CD4-positive, alpha-beta T cell treated with Interferon gamma for 1 hour (primary cell): ENCODE results near the gene DNAJB5.
A peak's percentile ranks its signal among the peaks of the same experiment; 100 is the strongest.
"Not testable (repeated sequence)": the region's sequence is repeated elsewhere in the genome, so short reads cannot be mapped to it uniquely, and the experiment has no call there.

ENCODE experiments used
- DNase-seq: peaks from one replicate; pipeline ENCODE4 v3.0.0-alpha.2; 2020

The DNAJB5 gene

DNA sequence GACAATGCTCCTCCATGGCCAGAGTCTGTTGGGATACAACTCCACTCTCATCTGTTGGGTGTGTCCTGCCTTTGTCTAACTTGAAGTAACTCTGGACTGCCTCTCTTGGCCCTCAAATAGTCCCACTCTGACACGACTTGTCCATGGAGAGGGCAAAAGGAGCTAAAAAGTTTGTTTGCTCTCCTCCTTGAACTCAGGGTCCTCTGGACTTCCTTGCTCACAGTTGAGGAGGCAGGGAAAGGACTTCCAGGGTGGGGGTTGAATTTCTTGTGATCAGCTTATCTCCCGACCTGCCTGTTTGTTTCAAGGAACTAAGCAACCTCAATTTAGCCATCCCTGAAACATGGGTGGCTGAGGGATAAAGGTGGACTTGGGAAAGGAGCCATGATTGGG lies 11.7 kb downstream of the DNAJB5 start:
- no peak for DNase-seq

- DNase-seq: no peak
Observed at GRCh38 chr9:35001803-35002502, 12.4 kb downstream of the DNAJB5 start.

DNA sequence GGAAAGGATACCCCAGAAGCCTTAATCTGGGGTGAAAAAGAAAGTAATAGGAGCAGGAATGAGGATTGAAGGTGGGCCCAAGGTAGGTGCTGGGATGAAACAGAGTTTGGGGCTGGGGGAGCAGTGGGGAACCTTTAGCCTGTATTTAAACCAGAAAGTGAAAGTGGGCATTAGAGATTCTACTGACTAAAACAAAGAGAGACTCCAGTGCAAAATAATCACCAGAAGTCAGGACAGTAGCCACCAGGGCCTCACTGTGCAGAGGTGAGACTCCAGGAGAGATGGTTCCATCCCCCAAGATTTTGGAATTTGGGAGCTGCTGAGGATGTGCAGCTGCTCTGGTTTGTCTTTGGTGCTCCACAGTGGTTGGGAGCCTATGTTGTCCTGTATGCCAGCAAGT lies 13.1 kb downstream of the DNAJB5 start:
- DNase-seq: no peak

DNA sequence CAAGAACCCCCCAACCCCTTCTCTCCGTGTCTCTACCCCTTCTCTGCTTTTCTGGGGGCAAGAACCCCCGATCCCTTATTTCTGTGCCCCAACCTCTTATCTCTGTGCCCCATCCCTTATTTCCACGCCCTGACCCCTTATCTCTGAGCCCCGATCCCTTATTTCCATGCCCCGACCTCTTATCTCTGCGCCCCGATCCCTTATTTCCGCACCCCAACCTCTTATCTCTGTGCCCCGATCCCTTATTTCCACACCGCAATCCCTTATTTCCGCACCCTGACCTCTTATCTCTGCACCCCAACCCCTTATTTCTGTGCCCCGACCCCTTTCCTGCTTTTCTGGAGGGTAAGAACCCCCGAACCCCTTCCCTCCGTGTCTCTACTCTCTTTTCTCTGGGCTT lies 14.8 kb downstream of the DNAJB5 start:
- not testable (repeated sequence) for DNase-seq

DNA sequence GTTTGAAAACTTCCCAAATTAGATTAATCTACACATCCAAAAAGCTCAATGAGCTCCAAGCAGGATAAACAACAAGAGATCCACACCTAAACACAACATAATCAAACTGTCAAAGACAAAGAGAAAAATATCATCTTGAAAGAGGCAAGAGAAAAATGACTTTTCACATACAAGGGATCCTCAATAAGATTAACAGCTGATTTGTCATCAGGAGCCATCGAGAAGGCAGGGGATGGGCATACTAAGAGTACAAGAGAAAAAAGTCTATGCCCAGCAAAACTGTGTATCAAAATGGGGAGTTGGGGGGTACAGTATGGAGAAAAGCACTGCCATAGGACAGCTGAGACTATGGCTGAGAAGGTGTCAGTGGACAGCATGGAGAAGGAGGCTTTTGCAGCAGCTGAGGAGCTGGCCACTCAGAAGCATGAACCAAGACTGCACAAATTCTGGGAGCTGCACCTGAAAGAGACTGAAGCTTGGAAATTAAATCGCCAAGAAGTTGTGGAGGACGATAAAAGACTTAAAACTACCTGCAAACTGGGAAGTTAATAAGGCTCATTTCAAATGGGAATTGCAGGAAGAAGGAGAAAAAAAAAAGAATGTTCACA lies 20.9 kb downstream of the DNAJB5 start:
- no peak for DNase-seq

DNA sequence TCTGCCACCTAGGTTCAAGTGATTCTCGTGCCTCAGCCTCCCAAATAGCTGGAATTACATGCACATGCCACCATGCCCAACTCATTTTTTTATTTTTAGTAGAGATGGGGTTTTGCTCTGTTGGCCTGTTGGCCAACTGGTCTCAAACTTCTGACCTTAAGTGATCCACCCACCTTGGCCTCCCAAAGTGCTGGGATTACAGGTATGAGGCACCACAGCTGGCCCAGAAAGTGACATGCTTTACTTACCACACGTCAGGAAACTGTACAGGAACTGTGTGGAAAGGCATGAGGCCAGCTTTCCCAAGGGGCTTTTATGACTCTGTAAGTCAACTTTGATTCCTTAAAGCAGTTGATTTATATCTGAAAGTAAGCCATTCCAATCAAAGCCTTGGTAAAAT lies 25.0 kb downstream of the DNAJB5 start:
- no peak for DNase-seq

- DNase-seq: not testable (repeated sequence)
Observed at GRCh38 chr9:35023443-35023842, 33.9 kb downstream of the DNAJB5 start.

DNA sequence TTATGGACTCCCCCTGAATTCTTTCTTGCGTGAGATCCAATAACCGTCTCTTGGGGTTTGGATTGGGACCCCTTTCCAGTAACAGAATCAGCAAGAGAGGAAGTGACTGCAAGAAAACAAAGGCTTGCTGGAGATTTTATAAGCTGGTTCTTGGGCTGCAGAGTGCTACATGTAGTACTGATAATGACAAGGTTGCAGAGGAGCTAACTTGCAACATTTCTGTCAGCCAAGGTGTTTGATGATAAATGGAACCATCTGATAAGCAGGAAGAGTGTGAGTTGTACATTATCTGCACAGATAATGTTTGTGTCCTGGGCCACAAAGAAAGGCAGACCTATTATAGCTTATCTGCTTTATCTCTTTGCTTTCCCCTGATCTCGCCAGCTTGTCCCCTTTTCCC lies 37.1 kb downstream of the DNAJB5 start:
- no peak for DNase-seq

- no peak for DNase-seq
Observed at GRCh38 chr9:35027374-35027773, 37.8 kb downstream of the DNAJB5 start.

- DNase-seq: no peak
Observed at GRCh38 chr9:35027860-35028259, 38.3 kb downstream of the DNAJB5 start.

DNA sequence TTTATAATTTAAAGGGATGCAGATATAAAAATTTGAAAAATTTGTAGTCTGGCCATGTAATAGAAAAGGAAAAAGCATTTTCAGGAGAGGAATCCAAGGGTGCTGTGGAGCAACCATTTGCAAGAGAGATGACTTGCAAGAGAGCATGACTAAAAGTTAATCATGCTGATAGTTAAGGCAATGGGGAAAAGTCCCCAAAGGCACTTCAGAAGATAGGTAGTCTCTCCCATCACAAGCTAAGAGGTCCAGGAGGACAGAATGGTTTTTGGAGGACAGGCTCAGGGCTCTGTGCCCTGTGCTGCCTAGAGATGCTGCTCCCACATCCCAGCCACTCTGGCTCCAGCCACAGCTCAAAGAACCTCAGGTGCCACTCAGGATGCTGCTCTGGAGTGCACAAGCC lies 38.8 kb downstream of the DNAJB5 start:
- no peak for DNase-seq

GRCh38 chr9:35029241-35029640 lies 39.7 kb downstream of the DNAJB5 start:
- no peak for DNase-seq

DNA sequence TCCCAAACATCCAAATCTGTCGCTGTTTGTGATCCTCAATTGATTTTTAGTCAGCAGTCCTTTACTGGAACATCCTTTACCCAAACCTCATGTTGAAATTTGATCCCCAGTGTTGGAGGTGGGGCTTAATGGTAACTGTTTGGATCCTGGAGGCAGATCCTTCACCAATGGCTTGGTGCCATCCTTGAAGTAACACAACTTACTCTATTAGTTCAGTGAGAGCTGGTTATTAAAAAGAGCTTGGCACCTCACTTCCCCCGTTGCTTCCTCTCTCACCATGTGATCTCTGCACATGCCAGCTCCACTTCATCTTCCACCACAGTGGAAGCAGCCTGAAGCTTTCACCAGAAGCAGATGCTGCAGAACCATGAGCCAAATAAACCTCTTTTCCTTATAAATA lies 40.3 kb downstream of the DNAJB5 start:
- no peak for DNase-seq

DNA sequence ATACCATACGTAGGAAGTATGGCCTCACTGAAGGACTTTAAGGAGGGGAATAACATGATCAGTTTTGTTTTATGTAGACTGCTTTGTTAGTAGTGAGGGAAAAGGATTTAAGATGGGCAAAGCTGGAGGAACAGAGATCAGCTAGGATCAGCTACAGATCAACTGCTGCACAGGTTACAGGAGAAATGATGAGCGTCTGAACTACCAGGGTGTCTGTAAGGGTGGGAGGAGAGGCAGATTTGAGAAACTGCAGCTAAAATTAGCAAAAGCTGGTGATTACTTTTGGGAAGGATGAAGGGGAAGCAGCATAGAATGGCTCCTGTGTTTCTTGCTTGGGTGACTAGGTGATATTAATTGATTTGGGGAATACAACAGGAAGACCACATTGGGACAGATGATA lies 43.6 kb downstream of the DNAJB5 start:
- DNase-seq: no peak

DNA sequence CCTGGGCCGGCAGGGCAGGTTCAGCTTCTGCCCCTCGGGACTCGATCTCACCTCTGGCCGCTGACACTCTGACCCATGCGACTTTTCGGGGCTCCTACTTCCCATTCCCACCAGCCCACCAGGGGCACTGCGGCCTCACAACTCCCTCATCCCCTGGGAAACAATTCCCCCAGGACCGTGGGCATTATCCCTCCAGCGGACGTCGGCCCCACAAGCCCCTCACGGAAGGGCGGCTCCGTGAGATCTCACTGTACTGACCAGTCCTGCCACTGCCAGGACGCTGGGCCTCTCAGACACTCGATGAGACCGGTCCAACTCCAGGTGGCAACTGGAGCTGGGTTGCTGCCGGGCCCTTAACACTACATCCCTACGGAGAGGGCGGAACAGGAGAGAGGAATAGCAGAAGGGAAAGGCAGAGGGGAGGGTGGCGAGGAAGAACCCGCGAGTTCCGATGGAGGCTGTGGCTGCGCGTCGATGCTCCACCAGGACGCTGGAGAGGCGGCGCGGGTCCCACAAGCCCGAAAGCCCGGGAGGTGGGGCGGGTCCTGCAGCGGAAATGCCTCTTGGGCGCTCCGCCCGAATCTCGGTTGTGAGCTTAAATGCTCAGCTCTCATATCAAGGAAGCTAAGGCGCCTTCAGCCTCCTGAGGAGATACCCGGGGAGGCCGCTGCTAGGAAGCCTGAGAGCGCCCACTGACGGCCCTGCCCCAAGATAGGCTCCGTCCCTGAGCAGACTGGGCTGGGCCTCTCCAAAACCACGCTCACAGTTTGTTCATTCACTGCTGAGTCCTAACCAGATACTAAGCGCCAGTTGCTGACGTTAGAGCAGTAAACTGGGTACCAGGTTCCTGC lies 46.5 kb downstream of the DNAJB5 start:
- DNase-seq: peak; percentile 25

GRCh38 chr9:35042081-35042604 lies 52.6 kb downstream of the DNAJB5 start:
- no peak for DNase-seq

- DNase-seq: no peak
Observed at GRCh38 chr9:35042891-35043545, 53.5 kb downstream of the DNAJB5 start.

DNA sequence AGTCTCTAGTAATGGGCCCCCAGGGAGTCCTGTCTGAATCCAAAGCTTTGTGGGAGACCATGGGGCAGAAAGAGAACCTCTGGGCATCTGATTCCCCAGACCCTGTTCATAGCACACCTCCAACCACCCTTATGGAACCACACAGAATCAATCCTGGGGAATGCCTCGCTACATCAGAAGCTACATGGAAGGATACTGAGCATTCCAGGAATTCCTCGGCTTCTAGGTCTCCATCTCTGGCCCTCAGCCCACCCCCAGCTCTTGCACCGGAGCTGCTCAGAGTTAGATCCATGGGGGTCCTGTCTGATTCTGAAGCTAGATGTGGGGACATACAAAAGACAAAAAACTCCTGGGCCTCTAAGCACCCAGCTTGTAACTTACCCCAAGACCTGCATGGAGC lies 54.5 kb downstream of the DNAJB5 start:
- no peak for DNase-seq
